Bronchial epithelial cell (primary cell): ENCODE results near the gene CFAP69. TPM values are rescaled to one million over a fixed set of nuclear protein-coding genes. Genes with fewer than 3 reads are reported as not detected.

ENCODE experiments used
- DNase-seq: peaks from one replicate; pipeline ENCODE4 v3.0.0-alpha.2; 2010; ENCODE audit warnings: low read depth
- FAIRE-seq: peaks from 2 replicates; lab custom pipeline; 2011; peaks lifted over from hg19 to GRCh38; lab: Jason Lieb, UNC
- H3K27me3 ChIP-seq: 2 replicates; pipeline ENCODE4 v1.5.1; 2011; ENCODE audit warnings: low read length; ENCODE audit not compliant: control insufficient read depth, insufficient read depth
- H3K36me3 ChIP-seq: 2 replicates; pipeline ENCODE4 v1.5.1; 2011; ENCODE audit warnings: low read length; ENCODE audit not compliant: control insufficient read depth, insufficient read depth
- H3K4me3 ChIP-seq: 2 replicates; pipeline ENCODE4 v1.5.1; 2011; ENCODE audit warnings: mild to moderate bottlenecking, low read depth, low read length, control low read depth
- total RNA-seq: library from RNA; depleted of rRNA; stranded (reverse); fragments of >200 nt; gene quantifications from 2 replicates; pipeline ENCODE4 v1.2.1, GENCODE V29; 2014
- TF ChIP-seq, protein P1 (sequence below): IDR thresholded peaks from 2 replicates; pipeline ENCODE4 v1.5.1; 2011; ENCODE audit warnings: mild to moderate bottlenecking, moderate library complexity, low read length, control low read depth, inconsistent platforms; ENCODE audit not compliant: insufficient read depth, severe bottlenecking

The CFAP69 gene
- total RNA-seq, 1 donor from 2014 or later = 0.53 TPM

GRCh38 chr7:90225601-90226000, 19.4 kb upstream of the CFAP69 start:
- H3K4me3 ChIP-seq = no peak overlapping the region
- no peaks in the 10 kb centered on the region for H3K27me3 ChIP-seq
- H3K36me3 ChIP-seq = no peaks in the 10 kb centered on the region
- TF ChIP-seq, protein P1, sequence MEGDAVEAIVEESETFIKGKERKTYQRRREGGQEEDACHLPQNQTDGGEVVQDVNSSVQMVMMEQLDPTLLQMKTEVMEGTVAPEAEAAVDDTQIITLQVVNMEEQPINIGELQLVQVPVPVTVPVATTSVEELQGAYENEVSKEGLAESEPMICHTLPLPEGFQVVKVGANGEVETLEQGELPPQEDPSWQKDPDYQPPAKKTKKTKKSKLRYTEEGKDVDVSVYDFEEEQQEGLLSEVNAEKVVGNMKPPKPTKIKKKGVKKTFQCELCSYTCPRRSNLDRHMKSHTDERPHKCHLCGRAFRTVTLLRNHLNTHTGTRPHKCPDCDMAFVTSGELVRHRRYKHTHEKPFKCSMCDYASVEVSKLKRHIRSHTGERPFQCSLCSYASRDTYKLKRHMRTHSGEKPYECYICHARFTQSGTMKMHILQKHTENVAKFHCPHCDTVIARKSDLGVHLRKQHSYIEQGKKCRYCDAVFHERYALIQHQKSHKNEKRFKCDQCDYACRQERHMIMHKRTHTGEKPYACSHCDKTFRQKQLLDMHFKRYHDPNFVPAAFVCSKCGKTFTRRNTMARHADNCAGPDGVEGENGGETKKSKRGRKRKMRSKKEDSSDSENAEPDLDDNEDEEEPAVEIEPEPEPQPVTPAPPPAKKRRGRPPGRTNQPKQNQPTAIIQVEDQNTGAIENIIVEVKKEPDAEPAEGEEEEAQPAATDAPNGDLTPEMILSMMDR = no peak
- FAIRE-seq (no peak), DNase-seq (no peak)

GRCh38 chr7:90227259-90227658, 17.7 kb upstream of the CFAP69 start:
- DNase-seq (no peak), FAIRE-seq (no peak)
- TF ChIP-seq, protein P1 = no peak

GRCh38 chr7:90229682-90230081, 15.3 kb upstream of the CFAP69 start:
- Histone ChIP-seq H3K36me3 (no peaks in the 10 kb centered on the region), H3K27me3 (no peaks in the 10 kb centered on the region), H3K4me3 (no peak overlapping the region)
- FAIRE-seq = no peak
- DNase-seq = no peak
- TF ChIP-seq, protein P1 = no peak

More at GRCh38 chr7:90227259-90227658, 17.7 kb upstream of the CFAP69 start:
- no peaks in the 10 kb centered on the region for H3K27me3 ChIP-seq
- no peak overlapping the region for H3K4me3 ChIP-seq
- no peaks in the 10 kb centered on the region for H3K36me3 ChIP-seq

DNA sequence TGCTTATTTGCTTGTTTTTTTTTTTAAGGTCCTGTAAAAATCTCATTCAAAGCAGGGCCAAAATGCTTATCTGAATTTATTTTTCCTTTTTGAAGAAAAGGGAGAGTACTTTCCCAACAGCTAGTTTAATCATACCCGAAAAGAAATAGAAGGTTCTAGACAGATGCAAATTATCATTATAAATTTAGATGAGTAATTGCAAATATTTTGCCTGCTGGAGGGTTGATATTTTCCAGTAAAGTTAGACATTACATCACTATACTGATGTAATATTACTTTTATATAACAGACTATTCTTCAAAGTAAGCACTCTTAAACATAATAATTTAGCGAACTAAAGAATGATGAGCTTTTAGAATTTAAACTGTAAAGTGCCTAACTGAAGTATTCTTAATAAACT, 14.1 kb upstream of the CFAP69 start:
- DNase-seq (no peak), FAIRE-seq (no peak)
- Histone ChIP-seq H3K27me3 (no peaks in the 10 kb centered on the region), H3K4me3 (no peak overlapping the region), H3K36me3 (no peaks in the 10 kb centered on the region)
- TF ChIP-seq, protein P1 = no peak

DNA sequence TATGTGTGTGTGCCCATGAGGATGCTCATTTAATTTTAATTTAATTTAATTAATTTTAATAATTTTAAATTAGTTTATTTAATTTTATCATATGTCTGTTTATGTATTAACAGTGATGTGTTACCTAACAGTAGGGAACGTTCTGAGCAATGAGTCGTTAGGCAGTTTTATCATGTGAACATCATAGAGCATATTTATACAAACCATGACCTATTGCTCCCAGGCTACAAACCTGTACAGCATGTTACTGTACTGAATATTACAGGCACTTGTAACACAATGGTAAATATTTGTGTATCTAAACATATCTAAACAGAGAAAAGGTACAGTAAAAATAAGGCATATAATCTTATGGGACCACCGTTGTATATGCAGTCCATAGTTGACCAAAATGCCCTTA, 13.7 kb upstream of the CFAP69 start:
- TF ChIP-seq, protein P1 = no peak
- FAIRE-seq = no peak

DNA sequence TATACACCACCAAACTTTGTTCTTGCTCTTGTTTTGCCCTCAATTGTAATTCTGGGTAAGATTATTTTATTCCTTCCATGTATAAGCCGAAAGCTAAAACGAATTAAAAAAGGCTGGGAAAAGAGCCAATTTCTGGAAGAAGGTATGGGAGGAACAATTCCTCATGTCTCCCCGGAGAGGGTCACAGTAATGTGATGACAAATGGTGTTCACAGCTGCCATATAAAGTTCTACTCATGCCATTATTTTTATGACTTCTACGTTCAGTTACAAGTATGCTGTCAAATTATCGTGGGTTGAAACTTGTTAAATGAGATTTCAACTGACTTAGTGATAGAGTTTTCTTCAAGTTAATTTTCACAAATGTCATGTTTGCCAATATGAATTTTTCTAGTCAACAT, 12.5 kb upstream of the CFAP69 start:
- Histone ChIP-seq H3K4me3 (no peak overlapping the region), H3K27me3 (no peaks in the 10 kb centered on the region), H3K36me3 (no peaks in the 10 kb centered on the region)
- no peak for DNase-seq
- TF ChIP-seq, protein P1 = no peak
- FAIRE-seq = no peak

More for the DNA sequence above, 13.7 kb upstream of the CFAP69 start:
- Histone ChIP-seq H3K4me3 (no peak overlapping the region), H3K36me3 (no peaks in the 10 kb centered on the region), H3K27me3 (no peaks in the 10 kb centered on the region)
- DNase-seq = no peak
